GM21515 (cell line): ENCODE results near the gene MRRF.

Experiments
- ATAC-seq: cut with Tn5 transposase; IDR thresholded peaks from one replicate; pipeline ENCODE4 v1.9.1; 2021; ENCODE audit not compliant: unreplicated experiment

The MRRF gene

GRCh38 chr9:122264360-122265148, at the start of gene MRRF, which contains the start of gene RBM18:
Gene MRRF, plus strand, starts transcription at chr9:122264882. Its CDS starts 6,010 bp downstream, at chr9:122270892.
Gene RBM18, minus strand, starts transcription at chr9:122264840. Its CDS starts 3,348 bp downstream, at chr9:122261492.
- peak; percentile 83 for ATAC-seq

- ATAC-seq = no peak
Observed at GRCh38 chr9:122215663-122216062, 49.0 kb upstream of the MRRF start.

GRCh38 chr9:122216138-122216797, 48.4 kb upstream of the MRRF start:
- no peak for ATAC-seq

- ATAC-seq = no peak
Observed at GRCh38 chr9:122216798-122217418, 47.8 kb upstream of the MRRF start.

DNA sequence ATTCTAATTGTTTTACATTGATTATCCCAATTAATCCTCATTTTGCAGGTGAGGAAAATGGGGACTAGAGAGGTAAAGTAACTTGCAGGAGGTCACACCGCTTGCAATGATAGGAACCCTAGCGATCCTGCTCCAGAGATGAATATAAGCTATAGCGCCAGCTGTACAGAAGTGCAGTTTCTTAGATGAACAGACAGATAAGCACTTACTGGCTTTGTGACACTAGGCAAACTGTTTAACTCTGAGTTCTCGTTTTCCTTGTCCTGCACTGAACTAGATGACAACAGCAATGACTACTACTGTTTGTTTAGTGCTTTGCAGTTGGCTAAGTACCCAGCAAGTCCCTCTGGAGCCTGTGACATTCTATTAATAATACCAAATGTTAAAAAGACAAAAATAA, 47.0 kb upstream of the MRRF start:
- ATAC-seq = no peak

- no peak for ATAC-seq
Observed at GRCh38 chr9:122218071-122218934, 46.4 kb upstream of the MRRF start.

GRCh38 chr9:122218935-122219855, 45.5 kb upstream of the MRRF start:
- ATAC-seq = no peak

DNA sequence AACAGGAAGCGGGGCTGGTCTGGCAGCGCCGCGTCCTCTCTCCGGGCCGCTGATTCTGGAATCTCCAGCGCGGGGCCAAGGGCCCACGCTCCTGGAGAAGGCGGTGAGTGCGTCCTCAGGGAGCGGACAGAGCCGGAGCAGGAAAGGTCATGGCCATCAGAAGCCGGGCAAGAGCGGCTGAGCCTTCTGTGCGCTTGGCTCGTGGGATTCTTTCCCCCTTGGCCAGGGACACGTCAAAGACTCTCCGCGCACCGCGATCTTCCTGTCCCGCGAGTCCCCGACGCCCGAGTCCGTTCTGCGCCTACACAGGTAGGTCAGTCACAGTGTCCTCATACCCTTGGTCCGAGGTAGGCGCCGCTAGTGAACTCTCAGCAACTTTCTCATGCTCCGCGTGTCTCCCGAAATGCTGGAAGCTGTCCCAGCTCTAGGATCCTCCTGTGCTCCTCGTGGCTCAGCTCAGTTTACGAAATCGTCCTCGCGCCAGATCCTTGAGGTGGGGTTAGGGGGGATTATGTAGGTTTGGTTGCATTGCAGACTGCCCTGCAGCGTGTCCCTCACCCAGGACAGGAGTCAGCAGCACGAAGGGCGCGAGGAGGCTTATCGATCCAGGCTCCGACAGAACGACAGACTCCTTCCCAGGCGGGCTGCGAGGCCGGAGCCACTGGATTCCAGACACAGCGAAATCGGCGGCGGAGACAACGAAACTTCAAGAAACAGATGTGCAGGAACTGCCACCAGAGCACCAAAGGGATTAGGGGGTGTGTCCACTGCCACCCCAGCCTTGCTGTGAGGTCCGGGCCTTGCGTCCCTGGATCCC, 44.6 kb upstream of the MRRF start:
- no peak for ATAC-seq

- no peak for ATAC-seq
Observed at GRCh38 chr9:122220673-122221182, 44.0 kb upstream of the MRRF start.

DNA sequence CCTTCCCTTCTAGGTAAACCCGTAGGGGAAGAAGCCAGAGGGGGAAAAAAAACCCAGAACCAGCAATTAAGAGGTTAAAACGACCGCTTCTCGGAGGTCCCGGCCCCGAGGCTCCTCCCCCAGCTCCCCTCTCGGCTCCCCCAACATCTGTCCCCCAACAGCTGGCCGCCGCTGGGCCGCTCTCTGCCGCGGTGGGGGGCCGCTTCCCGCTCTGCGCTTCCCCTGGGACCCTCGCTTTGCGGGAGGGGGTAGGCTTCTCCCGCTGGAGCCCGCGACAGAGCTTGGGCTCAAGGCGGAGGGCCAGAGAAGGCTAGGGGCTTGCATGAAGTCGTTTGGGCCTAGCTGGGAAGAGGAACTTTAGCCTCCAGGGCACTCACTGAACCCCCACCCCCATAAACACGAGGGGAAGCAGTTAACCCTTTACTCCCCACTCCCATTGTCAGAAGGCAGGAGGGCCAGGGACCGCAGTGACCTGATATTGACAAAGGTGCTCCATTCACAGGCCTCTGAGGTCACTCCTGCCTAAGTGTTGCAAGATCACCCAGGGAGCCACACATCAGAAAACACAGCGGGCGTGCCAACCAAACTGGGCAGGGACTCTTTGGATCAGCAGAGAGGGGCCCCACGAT, 43.4 kb upstream of the MRRF start:
- ATAC-seq = no peak

- ATAC-seq = no peak
Observed at GRCh38 chr9:122222791-122223190, 41.9 kb upstream of the MRRF start.

GRCh38 chr9:122223435-122223834, 41.2 kb upstream of the MRRF start:
- ATAC-seq = no peak

DNA sequence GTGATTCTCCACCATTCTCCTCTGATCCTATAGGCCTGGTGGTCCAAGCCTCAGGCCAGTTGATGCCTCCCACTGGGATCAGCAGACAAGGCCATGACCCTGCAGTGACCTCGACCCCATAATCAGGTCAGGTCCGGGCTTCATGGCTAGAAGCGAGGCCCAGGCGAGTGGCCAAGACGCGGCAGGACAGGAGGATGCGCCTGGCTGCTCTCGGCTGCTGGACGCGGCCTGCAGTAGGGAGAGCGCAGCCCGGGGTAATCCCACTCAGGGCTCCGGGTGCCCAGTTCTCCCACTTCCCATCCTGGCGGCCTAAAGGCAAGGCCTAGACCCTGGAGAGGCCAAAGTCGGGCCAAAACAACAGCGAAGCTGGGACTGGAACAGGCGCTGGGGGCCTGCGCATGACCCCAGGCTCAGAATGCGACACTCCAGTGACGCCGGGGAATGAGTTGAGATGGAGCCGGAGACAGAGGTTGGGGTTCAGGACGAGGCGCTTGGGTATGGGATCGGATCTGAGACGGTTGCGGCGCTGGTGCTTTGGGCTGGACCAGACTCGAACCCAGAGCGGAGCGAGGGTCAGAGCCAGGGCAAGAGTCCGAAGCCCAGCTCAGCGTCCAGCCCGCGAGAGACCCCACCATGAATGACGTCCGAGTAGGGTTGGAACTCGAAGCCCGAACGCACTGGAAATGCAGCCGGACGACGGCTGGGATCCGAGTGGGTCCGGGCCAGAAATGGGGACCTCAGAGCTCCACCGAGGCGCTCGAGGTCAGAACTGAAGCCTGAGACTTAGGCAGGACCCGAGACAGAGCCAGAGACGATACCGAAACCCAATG, 39.2 kb upstream of the MRRF start:
- no peak for ATAC-seq

GRCh38 chr9:122226142-122226757, 38.4 kb upstream of the MRRF start:
- no peak for ATAC-seq

DNA sequence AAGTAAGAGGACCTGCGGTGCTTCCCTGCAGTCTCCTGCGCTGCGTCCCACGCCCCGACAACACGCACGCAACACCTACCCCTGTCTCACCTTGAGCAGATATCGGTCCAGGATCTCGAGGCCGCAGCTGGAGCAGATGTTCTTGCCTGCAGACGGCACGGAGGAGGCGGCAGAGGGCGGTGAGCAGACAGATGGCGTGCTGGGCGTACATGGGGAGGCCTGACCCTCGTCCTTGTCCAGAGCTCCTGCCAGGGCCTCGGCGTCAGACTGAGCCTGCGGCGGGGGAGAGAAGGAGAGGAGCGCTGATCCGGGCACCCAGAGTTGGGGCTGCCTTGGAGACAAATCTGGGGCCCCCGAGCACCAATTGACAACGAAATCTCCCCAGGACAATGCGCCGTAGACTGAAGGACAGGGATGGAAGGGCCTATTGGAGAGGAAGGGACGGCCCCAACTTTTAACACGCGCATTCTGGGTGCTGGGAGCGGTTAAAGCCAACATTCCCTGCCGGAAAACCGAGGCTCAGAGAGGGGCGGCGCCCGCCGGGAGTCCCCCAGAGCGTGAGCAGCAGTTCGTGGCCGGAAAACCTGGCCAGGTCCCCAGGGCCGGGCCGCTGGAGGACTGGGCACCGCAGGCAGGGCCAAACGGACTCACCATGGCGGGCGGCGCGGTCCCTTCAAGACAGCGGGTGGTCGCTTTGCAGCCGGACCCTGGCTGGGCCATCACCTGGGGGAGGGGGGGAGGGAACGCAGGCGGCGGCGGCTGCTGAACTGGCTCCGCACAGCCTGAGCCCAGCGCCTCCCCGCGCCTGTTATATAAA, 37.7 kb upstream of the MRRF start:
- no peak for ATAC-seq

DNA sequence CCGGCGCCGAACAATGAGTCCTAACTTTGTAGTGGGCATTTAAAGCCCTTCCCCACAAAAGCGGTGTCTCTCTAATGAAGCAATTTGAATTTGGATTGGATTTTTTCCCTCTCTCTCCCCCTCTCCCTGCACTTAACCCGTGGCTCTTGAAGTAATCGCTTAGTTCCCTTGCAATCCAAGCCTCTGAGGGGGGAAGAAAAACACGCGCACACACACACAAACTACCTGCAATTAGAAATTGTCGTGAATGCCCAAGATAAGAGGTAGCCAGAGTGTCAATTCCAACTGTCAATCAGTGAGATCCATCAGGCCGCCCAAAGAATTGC, 37.1 kb upstream of the MRRF start:
- ATAC-seq = no peak
